ENCODE data around the gene GIGYF2. TPM values are rescaled to one million over a fixed set of nuclear protein-coding genes. Genes with fewer than 3 reads are reported as not detected.
A peak's percentile ranks its signal among the peaks of the same experiment; 100 is the strongest.
"Not testable (repeated sequence)": the region's sequence is repeated elsewhere in the genome, so short reads cannot be mapped to it uniquely, and the experiment has no call there.

The GIGYF2 gene
- total RNA-seq, 2 donors from 2014 or later: 62.5 to 72.3 TPM

DNA sequence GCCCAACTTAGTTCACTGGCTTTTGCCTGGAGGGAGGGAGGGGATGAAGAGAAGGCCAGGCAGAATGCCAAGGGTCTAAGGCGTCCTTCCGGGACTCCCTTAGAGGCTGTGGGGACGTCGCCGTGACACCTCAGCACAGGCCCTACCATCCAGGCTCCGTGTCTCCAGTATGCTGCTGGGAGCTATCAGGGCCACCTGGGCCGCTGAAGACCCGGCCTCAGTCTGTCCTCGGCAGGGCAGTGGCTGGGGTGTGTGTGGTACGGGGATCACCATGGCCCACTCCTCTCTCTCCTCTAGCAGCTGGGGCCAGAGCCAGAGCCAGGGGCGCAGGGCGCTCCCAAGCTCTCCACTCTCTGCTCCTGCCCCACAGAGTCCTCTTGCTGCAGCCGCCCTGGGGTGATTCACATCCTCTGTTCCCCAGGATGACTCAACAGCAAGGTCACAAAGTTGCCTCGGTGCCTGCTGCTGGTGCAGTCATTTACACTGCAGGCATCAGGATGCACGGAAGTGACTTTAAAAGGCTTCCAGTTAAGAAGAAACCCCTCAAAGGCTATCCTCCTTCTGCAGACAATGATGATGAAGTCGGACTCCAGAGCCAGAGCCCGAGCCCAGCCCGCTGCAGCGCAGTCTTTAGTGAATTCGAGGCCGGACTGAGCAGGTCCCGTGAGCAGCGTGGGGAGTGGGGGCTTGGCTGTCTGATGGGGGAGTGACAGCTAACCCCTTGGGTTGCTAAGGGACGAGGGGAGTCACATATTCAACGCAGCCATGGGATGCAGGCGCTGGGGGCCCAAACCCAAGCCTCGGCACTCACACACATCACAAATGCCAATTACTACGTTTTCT, 204.8 kb downstream of the GIGYF2 start:
- Histone ChIP-seq H3K9me3 (ENCODE audit: control insufficient read depth, low read length) (no peaks in the 10 kb centered on the region), H3K36me3 (ENCODE audit: control insufficient read depth, insufficient read depth, low read length) (no peaks in the 10 kb centered on the region), H3K4me1 (ENCODE audit: control insufficient read depth, insufficient read depth, low read length) (no peaks in the 10 kb centered on the region), H3K9ac (ENCODE audit: extremely low read depth, low read length, poor library complexity, severe bottlenecking) (no peak overlapping the region), H3K4me3 (ENCODE audit: low read length) (no peak overlapping the region), H3K27me3 (ENCODE audit: control insufficient read depth, insufficient read depth, low read length, poor library complexity, severe bottlenecking) (peaks cover 21% of the 10 kb centered on the region), H3K27ac (ENCODE audit: low read depth, low read length) (no peak overlapping the region)
- Mint-ChIP-seq H3K36me3 (ENCODE audit: low read depth) (no peaks in the 10 kb centered on the region), H3K9me3 (peaks cover 24% of the 10 kb centered on the region), H3K27me3 (ENCODE audit: insufficient read depth) (peaks cover 13% of the 10 kb centered on the region), H3K4me3 (no peak overlapping the region), H3K27ac (no peak overlapping the region), H3K4me1 (peaks cover 6% of the 10 kb centered on the region)
- DNase-seq: peak; percentile 59
- TF ChIP-seq, protein P1, sequence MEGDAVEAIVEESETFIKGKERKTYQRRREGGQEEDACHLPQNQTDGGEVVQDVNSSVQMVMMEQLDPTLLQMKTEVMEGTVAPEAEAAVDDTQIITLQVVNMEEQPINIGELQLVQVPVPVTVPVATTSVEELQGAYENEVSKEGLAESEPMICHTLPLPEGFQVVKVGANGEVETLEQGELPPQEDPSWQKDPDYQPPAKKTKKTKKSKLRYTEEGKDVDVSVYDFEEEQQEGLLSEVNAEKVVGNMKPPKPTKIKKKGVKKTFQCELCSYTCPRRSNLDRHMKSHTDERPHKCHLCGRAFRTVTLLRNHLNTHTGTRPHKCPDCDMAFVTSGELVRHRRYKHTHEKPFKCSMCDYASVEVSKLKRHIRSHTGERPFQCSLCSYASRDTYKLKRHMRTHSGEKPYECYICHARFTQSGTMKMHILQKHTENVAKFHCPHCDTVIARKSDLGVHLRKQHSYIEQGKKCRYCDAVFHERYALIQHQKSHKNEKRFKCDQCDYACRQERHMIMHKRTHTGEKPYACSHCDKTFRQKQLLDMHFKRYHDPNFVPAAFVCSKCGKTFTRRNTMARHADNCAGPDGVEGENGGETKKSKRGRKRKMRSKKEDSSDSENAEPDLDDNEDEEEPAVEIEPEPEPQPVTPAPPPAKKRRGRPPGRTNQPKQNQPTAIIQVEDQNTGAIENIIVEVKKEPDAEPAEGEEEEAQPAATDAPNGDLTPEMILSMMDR (conservative IDR thresholded peaks at IDR 0.05): no peak
- WGBS, 2 experiments (ENCODE audit: insufficient coverage in 1 of 2, insufficient read length in 1 of 2): 56 to 79% methylated on average over 9 to 28 of the region's 28 CpGs

DNA sequence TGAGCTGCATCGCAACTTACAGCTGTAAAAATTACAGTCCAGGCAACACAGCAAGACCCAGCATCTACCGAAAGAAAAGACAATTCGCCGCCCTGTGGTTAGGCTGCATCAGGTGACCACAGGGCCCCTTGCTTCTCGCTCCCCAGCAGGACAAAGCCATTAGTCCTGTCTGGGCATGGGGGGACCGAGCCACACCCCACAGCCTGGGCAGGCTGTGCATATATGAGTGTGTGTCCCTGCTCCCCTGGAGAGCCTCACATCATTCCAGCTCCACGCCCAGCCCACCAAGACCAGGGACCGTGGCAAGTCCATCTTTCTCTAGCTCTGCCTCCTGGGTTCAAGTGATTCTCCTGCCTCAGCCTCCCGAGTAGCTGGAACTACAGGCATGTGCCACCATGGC, 206.9 kb downstream of the GIGYF2 start:
- H3K9ac ChIP-seq (ENCODE audit: extremely low read depth, low read length, poor library complexity, severe bottlenecking): no peak overlapping the region
- H3K27me3 ChIP-seq (ENCODE audit: control insufficient read depth, insufficient read depth, low read length, poor library complexity, severe bottlenecking): peaks cover 21% of the 10 kb centered on the region
- Mint-ChIP-seq H3K9me3 (peaks cover 29% of the 10 kb centered on the region), H3K36me3 (ENCODE audit: low read depth) (no peaks in the 10 kb centered on the region), H3K27ac (no peak overlapping the region), H3K27me3 (ENCODE audit: insufficient read depth) (peaks cover 13% of the 10 kb centered on the region), H3K4me3 (no peak overlapping the region), H3K4me1 (peaks cover 9% of the 10 kb centered on the region)
- TF ChIP-seq, protein P1 (conservative IDR thresholded peaks at IDR 0.05): no peak
- no peak overlapping the region for H3K4me3 ChIP-seq (ENCODE audit: low read length)
- WGBS, 2 experiments (ENCODE audit: insufficient coverage in 1 of 2, insufficient read length in 1 of 2): 90 to 92% methylated on average over 8 to 9 of the region's 9 CpGs
- H3K9me3 ChIP-seq (ENCODE audit: control insufficient read depth, low read length): no peaks in the 10 kb centered on the region
- peaks cover 3% of the 10 kb centered on the region for H3K4me1 ChIP-seq (ENCODE audit: control insufficient read depth, insufficient read depth, low read length)
- DNase-seq: peak; percentile 31
- H3K27ac ChIP-seq (ENCODE audit: low read depth, low read length): no peak overlapping the region
- H3K36me3 ChIP-seq (ENCODE audit: control insufficient read depth, insufficient read depth, low read length): no peaks in the 10 kb centered on the region

DNA sequence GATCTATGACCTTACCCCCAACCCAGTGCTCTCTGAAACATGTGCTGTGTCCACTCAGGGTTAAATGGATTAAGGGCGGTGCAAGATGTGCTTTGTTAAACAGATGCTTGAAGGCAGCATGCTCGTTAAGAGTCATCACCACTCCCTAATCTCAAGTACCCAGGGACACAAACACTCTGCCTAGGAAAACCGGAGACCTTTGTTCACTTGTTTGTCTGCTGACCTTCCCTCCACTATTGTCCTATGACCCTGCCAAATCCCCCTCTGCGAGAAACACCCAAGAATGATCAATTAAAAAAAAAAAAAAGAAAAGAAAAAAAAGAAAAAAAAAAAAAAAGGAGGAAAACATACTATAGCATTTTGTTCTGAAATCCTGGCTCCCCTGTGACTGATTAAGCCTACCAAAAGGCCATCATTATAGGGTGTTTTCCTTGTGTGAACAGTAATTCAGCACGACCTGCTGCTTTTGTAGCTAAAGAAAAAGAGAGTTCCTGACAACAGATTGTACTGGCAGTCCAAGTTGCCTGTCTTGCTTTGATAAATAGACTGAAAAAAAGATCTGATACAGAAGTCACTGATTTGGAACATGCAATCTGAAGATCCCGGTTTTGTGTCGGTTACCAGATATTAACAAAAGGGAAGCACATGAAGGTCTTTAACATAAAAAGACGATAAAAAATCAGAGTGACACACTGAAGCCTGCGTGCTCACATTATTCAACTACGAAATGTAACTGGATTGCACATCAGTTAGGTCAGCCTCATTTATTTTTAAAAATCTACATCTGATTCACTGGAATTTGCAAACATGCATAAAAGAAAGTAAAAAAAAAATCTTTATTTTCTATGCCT, 210.0 kb downstream of the GIGYF2 start:
- not testable (repeated sequence) for H3K4me1 ChIP-seq (ENCODE audit: control insufficient read depth, insufficient read depth, low read length); H3K9ac ChIP-seq (ENCODE audit: extremely low read depth, low read length, poor library complexity, severe bottlenecking); H3K36me3 Mint-ChIP-seq (ENCODE audit: low read depth); H3K4me3 ChIP-seq (ENCODE audit: low read length); H3K36me3 ChIP-seq (ENCODE audit: control insufficient read depth, insufficient read depth, low read length); H3K27me3 ChIP-seq (ENCODE audit: control insufficient read depth, insufficient read depth, low read length, poor library complexity, severe bottlenecking); H3K4me1 Mint-ChIP-seq; H3K4me3 Mint-ChIP-seq; H3K27ac ChIP-seq (ENCODE audit: low read depth, low read length)
- Mint-ChIP-seq H3K27ac (peak overlapping the region; percentile 50), H3K9me3 (peaks cover 57% of the 10 kb centered on the region), H3K27me3 (ENCODE audit: insufficient read depth) (peaks cover 17% of the 10 kb centered on the region)
- DNase-seq: peak; percentile 21
- WGBS, 2 experiments (ENCODE audit: insufficient coverage in 1 of 2, insufficient read length in 1 of 2): 81 to 88% methylated on average over 6 of the region's 10 CpGs
- peaks cover 27% of the 10 kb centered on the region for H3K9me3 ChIP-seq (ENCODE audit: control insufficient read depth, low read length)

DNA sequence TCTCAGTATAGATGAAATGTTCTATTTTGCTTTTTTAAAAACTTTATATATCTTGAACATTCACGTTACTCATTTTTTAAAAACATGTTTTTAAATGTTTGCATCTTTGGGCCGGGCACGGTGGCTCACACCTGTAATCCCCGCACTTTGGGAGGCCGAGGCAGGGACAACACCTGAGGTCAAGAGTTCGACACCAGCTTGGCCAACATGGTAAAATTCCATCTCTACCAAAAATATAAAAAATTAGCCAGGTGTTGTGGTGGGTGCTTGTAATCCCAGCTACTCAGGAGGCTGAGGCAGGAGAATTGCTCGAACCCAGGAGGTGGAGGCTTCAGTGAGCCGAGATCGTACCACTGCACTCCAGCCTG, 210.6 kb downstream of the GIGYF2 start:
- not testable (repeated sequence) for H3K4me1 Mint-ChIP-seq; H3K27ac Mint-ChIP-seq; H3K36me3 ChIP-seq (ENCODE audit: control insufficient read depth, insufficient read depth, low read length); H3K9ac ChIP-seq (ENCODE audit: extremely low read depth, low read length, poor library complexity, severe bottlenecking); H3K27ac ChIP-seq (ENCODE audit: low read depth, low read length); H3K36me3 Mint-ChIP-seq (ENCODE audit: low read depth); H3K27me3 ChIP-seq (ENCODE audit: control insufficient read depth, insufficient read depth, low read length, poor library complexity, severe bottlenecking); H3K4me3 ChIP-seq (ENCODE audit: low read length); H3K4me1 ChIP-seq (ENCODE audit: control insufficient read depth, insufficient read depth, low read length); H3K4me3 Mint-ChIP-seq
- DNase-seq: peak; percentile 22
- 97 to 100% methylated on average over 1 to 9 of the region's 9 CpGs for WGBS, 2 experiments (ENCODE audit: insufficient coverage in 1 of 2, insufficient read length in 1 of 2)
- Mint-ChIP-seq H3K9me3 (peaks cover 57% of the 10 kb centered on the region), H3K27me3 (ENCODE audit: insufficient read depth) (peaks cover 13% of the 10 kb centered on the region)
- peaks cover 33% of the 10 kb centered on the region for H3K9me3 ChIP-seq (ENCODE audit: control insufficient read depth, low read length)
